Kasumi-1 (cell line): ENCODE measurements around the gene TRDN.
"Not testable (repeated sequence)": the region's sequence is repeated elsewhere in the genome, so short reads cannot be mapped to it uniquely, and the experiment has no call there.

Experiments
- DNase-seq, 2 experiments: peaks; one replicate each; lab custom pipeline; 2025; lab: John Stamatoyannopoulos, UW

Gene TRDN

DNA sequence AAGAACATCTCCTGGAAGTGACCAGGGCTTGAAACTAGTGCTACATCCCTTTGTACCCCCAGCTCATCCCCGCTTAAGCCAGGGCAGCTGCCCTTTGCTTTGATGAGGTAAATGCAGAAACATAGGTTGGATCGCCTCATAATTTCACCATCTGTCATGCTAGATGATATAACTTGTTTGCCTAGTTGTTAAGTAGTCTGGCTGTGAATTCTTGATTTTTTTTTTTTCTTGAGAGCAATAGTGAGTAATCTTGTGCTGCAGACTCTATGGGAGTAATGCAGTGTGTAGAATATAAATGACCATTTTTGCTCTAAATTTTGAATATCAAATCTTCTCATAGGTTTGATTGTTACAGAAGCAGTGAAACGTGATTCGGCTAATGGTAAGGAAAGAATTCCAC lies 4.1 kb downstream of the TRDN start:
- no peak for DNase-seq

DNA sequence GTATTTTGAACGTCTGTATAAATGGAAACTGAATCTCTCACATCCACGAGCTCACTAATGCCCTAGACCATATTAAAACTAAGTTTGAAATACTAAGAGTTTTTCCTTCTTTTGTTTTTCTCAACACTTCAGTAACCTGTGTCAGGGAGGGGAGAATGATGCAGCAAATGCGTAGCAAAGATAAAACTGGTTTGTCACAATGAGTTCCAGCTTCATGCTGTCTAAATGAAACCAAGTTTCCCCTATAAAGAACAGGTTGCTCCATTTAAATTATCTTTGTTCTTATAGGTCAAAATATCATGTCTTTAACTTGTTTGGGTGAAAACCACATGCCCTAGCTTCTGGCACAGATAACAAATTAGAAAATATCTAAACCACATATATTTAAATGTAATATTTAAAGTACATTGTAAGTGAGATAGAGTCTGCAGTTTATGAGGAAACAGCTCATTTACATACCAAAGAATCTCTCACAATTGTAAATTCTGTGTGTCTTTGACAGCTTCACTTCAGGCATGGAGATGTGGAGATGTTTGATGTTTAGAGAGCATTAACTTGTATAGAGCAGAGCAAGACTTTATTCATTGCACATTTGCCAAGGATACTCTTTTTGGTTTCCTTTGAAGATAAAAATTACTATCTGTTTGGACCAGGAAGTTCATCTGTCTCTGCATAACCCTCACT lies 7.3 kb downstream of the TRDN start:
- DNase-seq = no peak

DNA sequence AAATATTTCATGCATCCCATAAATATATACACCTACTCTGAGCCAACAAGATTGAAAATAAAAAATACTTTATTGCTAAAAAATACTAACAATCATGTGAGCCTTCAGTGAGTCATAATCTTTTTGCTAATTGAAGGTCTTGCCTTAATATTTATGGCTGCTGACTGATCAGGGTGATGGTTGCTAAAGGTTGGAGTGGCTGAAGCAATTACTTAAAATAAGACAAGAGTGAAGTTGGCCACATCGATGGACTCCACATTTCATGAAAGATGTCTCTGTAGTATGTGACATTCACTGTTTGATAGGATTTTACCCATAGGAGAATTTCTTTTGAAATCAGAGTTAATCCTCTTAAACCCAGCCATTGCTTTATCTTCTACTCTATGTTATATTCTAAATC lies 11.1 kb downstream of the TRDN start:
- no peak for DNase-seq

DNA sequence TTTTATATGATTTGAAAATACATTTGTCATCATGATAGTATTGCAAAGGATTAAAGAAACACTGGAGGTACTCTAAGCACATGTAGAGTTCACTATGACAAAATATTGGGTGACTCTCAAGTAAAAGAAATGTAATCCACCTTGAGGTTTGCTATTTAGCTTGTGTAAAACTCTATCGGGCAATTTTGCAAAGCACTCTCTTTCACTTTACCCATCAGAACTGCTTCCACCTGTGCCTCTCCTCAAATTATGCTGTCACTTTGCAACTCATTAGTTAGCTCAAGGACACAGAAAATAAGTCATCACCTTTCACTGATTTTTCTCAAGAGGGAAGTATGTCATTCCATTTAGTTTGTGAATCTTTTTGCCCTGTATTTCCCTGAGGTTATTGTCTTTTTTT lies 14.0 kb downstream of the TRDN start:
- no peak for DNase-seq

DNA sequence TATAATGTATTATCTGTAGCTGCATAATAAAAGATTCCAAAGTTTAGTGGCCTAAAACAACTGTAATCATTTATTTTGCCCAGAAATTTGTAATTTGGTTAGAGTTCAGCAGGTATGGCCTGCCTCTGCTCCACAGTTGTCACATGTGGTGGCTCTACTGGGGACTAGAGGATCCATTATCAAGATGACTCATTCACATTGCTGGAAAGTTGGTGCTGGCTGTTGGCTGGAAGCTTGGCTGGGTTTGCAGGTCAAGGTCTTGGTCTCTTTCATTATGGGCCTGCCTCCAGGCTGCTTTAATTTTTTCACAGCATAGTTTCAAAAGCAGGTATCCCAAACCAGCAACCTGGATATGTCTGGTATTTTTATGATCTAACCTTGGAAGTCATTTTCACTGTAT lies 17.6 kb downstream of the TRDN start:
- no peak for DNase-seq

DNA sequence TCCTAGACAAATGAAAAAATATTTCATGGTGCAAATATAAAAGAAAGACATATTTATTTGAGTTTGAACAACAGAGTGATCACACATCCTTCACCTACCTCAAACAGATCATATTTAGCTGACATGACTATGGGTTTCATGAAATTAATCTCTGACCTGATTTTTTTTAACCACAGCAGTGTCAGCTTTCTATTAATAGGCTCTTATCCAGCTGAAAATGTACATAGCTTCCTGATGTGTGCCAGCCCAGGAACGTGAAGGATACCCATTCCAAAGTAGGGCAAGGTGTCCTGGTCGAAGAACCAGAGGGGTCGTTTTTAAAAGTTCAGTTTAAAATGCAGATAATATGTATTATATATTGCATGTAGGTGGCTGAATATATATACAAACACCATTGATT lies 19.8 kb downstream of the TRDN start:
- no peak for DNase-seq

DNA sequence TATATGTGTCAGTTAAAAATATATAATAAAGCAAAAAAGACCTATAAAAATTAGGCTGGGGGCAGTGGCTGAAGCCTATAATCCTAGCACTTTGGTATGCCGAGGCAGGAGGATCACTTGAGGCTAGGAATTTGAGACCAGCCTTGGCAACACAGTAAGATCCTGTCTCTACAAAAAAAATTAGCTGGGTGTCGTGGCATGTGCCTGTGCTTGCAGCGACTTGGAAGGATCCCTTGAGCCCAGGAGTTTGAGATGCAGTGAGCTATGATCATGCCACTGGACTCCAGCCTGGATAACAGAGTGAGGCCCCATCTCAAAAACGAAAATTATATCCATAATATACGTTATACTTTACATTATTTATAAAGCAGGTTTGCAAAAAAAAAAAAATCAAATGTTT lies 20.7 kb downstream of the TRDN start:
- DNase-seq = no peak

DNA sequence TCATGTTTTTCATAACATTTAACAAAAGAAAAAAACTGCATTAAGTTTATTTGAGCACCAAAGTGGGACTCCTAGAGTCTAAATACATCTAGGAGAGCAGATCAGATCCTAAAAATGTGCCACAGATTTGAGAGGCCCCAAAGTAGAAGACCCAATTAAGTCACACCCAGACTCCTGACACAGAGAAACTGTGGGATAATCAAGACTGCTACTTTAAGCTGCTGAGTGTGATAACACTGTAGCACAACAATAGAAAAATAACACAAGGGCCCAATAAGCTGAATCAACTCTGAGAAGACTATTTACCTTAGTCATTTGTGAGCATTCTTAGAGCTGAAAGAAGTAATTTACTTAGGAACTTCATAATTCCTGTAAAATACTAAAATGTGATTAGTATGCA lies 26.0 kb downstream of the TRDN start:
- DNase-seq = no peak

DNA sequence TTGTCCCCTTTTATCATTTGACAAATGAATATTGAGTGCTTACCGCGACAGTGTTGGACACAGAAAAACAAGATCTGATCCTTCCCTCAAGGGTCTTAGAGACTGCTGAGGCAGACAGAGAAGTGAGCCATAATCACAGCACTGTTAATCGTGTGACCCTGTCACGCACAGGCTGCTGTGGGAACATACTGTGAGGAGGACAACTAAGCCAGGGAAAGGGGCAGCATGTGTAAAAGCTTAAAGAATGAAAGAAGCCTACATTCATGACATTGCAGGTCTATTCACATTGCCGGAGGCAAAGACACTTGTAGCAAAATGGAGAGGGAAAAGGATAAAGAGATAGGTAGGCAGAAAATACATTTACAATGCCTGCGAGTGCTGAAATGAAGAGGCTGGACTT lies 32.7 kb downstream of the TRDN start:
- DNase-seq = no peak

DNA sequence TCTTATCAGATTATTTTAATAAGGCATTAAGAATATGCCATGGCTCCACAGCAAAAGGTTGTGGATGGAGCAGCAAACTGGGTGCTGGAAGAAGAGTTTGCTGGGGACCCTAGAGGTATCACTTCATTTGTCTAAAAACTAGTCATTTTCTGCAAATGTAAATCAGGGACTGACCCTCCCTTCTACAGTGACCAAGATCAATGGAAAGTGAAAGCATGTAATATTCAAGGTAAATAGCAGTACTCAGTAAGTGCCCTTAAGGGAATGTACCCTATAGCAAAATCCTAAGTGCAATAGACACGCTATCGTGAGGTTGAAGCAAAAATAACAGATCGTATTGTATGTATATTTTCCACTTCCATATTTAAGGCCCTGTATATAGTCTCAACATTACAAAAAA lies 38.7 kb downstream of the TRDN start:
- no peak for DNase-seq

DNA sequence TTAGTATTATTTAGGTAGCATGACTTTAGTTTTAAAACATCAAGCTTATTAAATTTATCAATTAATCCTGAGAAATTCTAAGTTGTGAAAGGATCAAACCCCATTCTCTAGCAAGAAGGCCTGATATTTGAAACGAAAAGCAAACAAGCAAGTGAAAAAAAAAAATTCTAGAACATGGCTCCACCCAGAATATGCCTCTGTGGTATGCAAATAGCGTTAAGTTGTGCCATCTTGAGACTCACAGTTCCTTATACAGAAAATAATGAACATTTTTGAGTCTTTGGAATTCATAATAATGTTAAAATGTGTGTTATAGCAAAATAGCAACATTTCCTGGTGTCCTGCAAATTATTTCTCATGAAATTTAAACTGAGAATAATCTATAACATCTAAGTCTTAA lies 42.0 kb downstream of the TRDN start:
- DNase-seq = no peak

DNA sequence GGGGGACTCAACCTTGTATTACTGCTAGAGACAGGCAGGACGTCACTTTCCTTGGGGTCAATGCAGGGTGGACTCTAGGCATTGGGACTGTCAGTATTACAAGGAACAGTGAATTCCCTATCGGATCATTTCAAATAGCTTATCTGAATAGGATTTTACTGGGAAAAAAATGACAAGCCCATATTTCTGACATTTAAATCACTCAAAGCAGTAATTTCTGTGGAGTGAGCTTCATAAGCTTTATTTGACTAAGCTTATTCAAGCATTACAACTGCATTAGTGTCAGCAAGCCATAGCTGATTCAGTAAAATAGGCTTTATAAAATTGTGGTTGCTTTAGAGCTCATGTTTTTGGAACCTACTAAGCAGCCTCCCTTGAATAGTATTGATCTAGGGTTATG lies 44.3 kb downstream of the TRDN start:
- DNase-seq = no peak

DNA sequence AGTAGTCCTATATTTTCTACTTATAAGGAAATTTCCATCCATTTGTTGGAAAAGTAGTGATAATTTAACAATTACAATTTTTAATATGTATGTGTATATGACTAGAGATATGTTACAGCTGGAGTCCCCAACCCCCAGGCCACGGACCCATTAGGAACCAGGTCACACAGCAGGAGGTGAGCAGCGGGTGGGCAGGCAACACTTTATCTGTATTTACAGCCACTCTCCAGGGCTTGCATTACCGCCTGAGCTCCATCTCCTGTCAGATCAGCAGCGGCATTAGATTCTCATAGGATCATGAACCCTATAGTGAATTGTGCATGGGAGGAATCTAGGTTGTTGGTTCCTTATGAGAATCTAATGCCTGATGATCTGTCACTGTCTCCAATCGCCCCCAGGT lies 46.8 kb downstream of the TRDN start:
- no peak for DNase-seq

DNA sequence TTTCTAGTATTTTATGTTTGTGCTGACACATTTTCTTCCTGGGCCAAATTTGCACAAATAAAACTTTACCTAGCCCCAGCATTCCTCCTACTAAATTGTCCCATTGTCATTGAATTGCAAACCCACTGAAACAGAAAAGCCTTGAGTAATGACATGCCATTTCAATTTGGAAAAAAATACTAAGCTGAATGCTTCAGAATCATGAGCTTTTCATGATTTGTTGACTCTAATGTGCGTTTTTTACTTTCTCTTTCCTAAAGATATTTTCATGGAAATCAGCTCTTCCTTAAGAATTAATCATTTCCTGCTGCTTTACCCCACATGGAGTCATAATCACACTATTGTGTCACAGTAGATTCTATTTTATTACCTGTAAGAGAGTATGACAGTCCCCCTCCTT lies 47.4 kb downstream of the TRDN start:
- no peak for DNase-seq

DNA sequence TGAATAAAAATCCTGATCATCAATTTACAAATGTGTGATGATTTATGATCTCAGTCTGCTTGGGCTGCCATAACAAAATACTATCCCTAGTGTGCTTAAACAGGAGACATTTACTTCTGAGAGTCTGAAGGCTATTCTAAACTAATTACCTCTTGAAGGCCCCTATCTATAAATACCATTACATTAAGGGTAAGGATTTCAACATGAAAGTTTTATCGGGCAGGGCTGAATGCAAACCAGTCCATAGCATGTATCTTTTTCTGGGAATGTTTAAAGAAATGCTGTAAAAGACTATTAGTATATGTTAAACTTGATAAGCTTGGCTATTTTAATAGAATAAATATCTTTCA lies 48.2 kb downstream of the TRDN start:
- DNase-seq = no peak

DNA sequence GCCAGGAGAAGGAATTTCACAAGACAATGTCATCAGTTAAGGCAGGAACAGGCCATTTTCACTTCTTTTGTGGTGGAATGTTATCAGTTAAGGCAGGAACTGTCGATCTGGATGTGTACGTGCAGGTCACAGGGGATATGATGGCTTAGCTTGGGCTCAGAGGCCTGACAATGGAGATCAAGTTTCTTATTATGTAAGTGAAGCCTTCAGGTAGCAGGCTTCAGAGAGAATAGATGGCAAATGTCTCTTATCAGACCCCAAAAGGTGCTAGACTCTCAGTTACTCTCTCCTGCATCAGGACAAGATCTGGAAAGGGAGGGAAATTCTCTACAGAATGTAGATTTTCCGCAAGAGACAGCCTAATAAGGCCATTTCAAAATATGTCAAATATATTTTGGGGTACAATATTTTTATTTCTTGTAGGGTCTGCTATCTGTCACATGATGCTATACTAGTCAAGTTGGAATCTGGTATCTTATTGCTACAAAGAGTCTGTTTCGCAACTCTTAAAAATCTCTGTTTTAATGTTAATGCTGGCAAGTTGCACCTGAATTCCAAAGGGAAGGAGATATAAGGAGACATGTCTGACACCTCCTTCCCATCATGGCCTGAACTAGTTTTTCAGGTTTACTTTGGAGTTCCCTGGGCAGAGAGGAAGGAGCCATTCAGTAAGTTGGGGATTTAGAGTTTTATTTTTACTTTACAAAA lies 48.8 kb downstream of the TRDN start:
- DNase-seq = no peak

DNA sequence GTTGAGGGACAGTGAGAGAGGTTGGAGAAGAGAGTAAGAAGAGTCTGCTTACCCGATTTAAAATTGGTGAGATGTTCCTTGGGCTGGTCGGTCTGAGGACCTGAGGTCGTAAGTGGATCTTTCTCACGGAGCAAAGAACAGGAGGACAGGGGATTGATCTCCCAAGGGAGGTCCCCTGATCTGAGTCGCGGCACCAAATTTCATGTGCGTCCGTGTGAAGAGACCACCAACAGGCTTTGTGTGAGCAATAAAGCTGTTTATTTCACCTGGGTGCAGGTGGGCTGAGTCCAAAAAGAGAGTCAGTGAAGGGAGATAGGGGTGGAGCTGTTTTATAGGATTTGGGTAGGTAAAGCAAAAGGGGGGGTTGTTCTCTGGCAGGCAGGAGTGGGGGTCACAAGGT lies 49.3 kb downstream of the TRDN start:
- not testable (repeated sequence) for DNase-seq

DNA sequence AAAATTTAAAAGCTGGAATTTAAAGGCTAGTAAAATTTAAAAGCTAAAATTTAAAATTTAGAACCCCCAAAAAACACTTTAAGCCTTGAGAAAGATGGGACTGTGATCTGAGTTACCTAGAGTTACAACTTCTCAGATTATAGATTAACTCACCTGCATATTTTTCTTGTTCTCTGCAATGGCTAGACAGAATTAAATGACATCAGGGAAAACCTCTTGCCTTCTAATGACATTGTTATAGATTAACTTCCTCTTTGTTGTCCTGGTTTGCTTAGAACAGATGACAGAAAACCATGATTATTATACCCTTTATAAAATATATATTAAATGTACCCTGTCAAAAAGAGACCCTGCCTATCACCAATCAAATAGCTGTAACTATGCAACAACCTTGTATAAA lies 56.4 kb downstream of the TRDN start:
- no peak for DNase-seq

DNA sequence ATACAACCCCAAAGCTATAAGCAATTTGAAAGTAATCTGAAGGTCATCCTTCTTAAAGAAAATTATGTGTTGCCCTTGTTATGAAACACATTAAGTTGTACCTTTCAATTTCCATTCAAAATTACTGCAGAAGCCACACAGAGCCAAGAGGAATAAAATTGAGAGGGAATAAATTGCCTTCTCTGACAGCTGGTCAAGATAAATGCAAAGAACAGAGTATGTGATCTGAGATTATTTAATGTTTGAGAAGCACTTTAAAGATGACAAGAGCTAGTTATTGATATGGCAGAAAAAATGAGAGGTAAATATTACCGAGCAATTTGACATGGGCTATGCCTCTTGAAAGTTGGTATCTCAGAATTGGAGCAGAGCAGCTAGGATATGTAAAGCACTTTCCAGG lies 61.6 kb downstream of the TRDN start:
- DNase-seq = no peak

DNA sequence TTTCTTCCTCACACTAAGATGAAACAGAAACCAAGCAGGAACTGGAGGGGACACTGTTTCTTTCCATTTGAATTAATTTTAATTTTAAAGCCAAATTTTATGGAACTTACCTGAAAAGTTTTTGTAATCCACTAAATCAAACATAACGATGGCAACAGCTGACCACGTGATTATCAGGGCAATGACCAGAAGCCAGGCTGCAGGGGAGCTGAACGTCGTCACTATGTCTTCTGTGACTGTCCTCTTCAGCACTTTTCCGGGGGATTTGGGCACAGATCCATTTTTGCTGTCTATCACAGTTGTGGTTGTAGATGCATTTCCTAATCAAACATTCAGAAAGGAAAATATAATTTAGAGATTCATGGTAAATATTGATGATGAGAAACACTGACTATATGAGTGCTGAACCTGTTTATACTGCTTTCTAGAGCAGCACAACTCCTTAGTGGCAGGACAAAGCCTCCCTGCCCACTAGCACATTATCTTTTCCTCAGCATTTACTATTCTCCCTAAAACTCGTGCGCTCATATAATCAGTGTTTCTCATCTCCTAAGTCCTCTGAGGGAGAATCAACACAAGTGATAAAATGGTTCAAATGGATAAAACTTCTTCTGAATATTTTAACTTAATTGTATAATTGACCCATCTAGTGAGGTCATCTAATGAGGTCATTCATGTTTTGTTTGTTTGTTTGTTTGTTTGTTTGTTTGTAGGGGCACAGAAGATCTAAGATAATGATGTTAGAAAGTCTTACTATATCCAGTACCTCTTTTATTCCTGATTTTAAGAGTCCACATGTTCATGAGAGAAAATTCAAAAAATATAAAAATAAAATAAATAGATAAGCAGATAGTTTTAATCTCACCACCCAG lies 65.7 kb downstream of the TRDN start:
- DNase-seq = no peak

DNA sequence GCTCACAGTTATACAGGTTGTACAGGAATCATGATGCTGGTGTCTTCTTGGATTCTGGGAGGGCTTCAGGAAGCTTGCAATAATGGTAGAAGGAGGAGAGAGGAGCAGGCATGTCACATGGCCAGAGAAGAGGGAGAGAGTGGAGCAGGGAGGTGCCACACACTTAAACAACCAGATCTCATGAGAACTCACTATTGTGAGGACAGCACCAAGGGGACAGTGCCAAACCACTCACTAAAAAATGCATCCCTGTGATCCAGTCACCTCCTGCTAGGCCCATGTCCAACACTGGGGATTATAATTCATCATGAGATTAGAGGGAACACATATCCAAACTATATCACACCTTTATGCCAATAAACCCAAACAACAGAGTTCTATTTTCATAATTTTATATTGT lies 67.2 kb downstream of the TRDN start:
- DNase-seq = no peak

DNA sequence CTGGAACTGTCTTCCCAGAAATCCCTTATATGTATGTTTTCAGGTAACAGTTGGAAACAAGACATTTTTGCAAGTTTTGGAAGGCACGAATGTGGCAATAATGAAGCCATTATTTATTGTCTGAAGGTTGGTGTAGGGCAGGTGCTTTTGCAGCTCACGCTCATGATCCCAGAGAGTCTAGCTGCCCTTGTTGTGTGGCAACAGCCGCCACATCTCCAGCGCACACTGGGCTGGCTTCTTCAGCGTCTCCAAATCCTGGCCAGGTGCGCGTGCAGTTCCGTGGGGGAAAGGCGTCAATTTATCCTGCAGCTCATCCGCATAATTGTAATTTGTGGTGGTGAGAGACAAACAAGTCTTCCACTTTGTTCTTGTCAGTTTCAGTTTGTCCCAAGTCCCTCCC lies 71.2 kb downstream of the TRDN start:
- no peak for DNase-seq

DNA sequence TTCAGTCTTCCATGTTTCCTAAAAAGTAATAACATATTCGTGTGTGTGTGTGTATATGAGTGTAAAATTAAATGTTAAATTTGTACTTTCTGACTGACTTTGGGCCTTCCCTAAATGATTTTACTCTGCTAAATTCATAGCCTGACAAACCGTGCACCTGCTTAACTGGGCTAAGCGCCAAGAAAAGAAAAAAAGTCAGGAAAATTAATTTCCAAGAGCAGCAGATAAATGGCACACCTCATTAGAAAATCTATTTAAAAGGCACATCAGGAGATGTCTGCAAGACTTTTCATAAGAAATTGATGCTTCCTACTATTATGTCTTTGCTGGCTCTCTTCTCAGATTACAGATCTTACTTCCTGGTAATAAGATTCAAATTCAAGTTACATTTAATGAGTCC lies 72.4 kb downstream of the TRDN start:
- DNase-seq = no peak
